Measurements from ENCODE around the gene CNIH3. TPM values are rescaled to one million over a fixed set of nuclear protein-coding genes. Genes with fewer than 3 reads are reported as not detected.

CNIH3 gene
- total and polyA plus RNA-seq, 10 of the 15 experiments (the other 5 are each of a cell fraction or from before 2014, with no cell fraction given) = 0.77 to 5.8 (median 1.8) TPM

- no peak for TF ChIP-seq MEF2A (IDR thresholded peaks at IDR 0.05; ENCODE audit: insufficient read depth, low read depth, low read length)
- TF ChIP-seq EGR1 (IDR thresholded peaks at IDR 0.05; ENCODE audit: borderline replicate concordance in 1 of 2, low read depth in 2 of 2, low read length in 2 of 2) = peak in 1 of 2 experiments; percentile 85; a peak in 2 of 3 replicates
- no peak for TF ChIP-seq MYC (IDR thresholded peaks at IDR 0.05; ENCODE audit: insufficient read depth, insufficient read length, insufficient replicate concordance, low read length, severe bottlenecking)
- TF ChIP-seq NKRF (conservative IDR thresholded peaks at IDR 0.05) = no peak
- TF ChIP-seq IKZF2 (IDR thresholded peaks at IDR 0.05) = peak; percentile 97
- TF ChIP-seq MTA2 (IDR thresholded peaks at IDR 0.05; ENCODE audit: low read depth) = peak; percentile 80
- peak; percentile 43; the same call in 1 of the 2 replicates for TF ChIP-seq MAX (IDR thresholded peaks at IDR 0.05; ENCODE audit: low read depth, low read length)
- TF ChIP-seq FOXK2 (IDR thresholded peaks at IDR 0.05) = no peak
- TF ChIP-seq DPF2 (IDR thresholded peaks at IDR 0.05) = peak; percentile 85; the same call in 1 of the 2 replicates
- no peak for TF ChIP-seq HDGF (IDR thresholded peaks at IDR 0.05)
- TF ChIP-seq SUPT20H (IDR thresholded peaks at IDR 0.05; ENCODE audit: borderline replicate concordance, control insufficient read depth, low read depth, low read length) = no peak
- peak; percentile 38; the same call in 1 of the 2 replicates for TF ChIP-seq JUNB (IDR thresholded peaks at IDR 0.05)
- TF ChIP-seq SREBF1 (IDR thresholded peaks at IDR 0.05; ENCODE audit: low read length) = no peak
- no peak for TF ChIP-seq ASH2L (IDR thresholded peaks at IDR 0.05; ENCODE audit: borderline replicate concordance, low read depth)
- peak; percentile 56; the same call in 1 of the 2 replicates for TF ChIP-seq RFX5 (IDR thresholded peaks at IDR 0.05; ENCODE audit: low read depth, low read length)
- no peak for TF ChIP-seq HDAC6 (IDR thresholded peaks at IDR 0.05; ENCODE audit: unreplicated experiment)
- peak; percentile 97 for TF ChIP-seq RELB (IDR thresholded peaks at IDR 0.05; ENCODE audit: low read depth)
- peak; percentile 61 for TF ChIP-seq BCL11A (IDR thresholded peaks at IDR 0.05; ENCODE audit: low read depth, low read length)
- TF ChIP-seq HDAC2 (IDR thresholded peaks at IDR 0.05) = no peak
- TF ChIP-seq E2F4 (IDR thresholded peaks at IDR 0.05; ENCODE audit: low read depth, low read length) = no peak
- no peak for TF ChIP-seq TCF3 (IDR thresholded peaks at IDR 0.05; ENCODE audit: borderline replicate concordance, insufficient read depth, low read depth, low read length)
- TF ChIP-seq TAF1 (IDR thresholded peaks at IDR 0.05; ENCODE audit: borderline replicate concordance, low read depth, low read length) = no peak; the same call in 1 of the 2 replicates
- no peak for TF ChIP-seq ATF2 (IDR thresholded peaks at IDR 0.05; ENCODE audit: low read length)
- peak; percentile 16; the same call in 1 of the 2 replicates for TF ChIP-seq IRF4 (IDR thresholded peaks at IDR 0.05; ENCODE audit: low read depth, low read length)
- TF ChIP-seq POLR2AphosphoS5 (IDR thresholded peaks at IDR 0.05; ENCODE audit: low read length) = peak; percentile 39; the same call in 1 of the 2 replicates
Observed at GRCh38 chr1:224736619-224737352, 120.7 kb downstream of the CNIH3 start (continued).

Data from GM12878 (cell line).